HFF-Myc (cell line): ENCODE measurements around the gene TMEM81.

Experiments used
- DNase-seq: peaks from one replicate; pipeline ENCODE4 v3.0.0-alpha.2; 2011; ENCODE audit warnings: low read depth; ENCODE audit errors: extremely low read depth
- H3K4me3 ChIP-seq: replicated peaks from 2 replicates; pipeline ENCODE4 v1.5.1; 2011; ENCODE audit warnings: low read depth, mild to moderate bottlenecking, control low read depth, low read length
- TF ChIP-seq, protein P1 (sequence below): IDR thresholded peaks from 2 replicates; pipeline ENCODE4 v1.5.1; 2012; ENCODE audit warnings: mild to moderate bottlenecking, low read depth, low read length, control low read depth; ENCODE audit errors: missing control alignments

TMEM81 gene, protein sequence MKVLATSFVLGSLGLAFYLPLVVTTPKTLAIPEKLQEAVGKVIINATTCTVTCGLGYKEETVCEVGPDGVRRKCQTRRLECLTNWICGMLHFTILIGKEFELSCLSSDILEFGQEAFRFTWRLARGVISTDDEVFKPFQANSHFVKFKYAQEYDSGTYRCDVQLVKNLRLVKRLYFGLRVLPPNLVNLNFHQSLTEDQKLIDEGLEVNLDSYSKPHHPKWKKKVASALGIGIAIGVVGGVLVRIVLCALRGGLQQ

DNA sequence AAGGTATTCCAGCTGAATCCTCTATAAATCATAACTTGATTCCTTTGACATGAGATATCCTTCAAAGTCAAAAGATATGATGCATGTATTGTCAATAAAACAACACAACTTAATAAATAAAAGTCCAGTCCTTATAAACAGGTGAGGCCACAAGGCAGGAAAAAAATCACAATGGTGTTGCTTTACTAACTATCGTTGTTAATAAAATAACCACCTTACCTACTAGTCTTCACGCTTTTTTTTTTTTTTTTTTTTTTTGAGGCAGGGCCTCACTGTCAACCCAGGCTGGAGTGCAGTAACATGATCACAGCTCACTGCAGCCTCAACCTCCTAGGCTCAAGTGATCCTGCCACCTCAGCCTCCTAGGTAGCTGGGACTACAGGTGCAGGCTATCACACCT is at the start of gene TMEM81:
TSS of gene TMEM81 (minus strand) at position 101 of the 400 bp plus-strand sequence. CDS start 140 bp downstream, outside the sequence.
- no peak within 1 kb of the TSS for H3K4me3 ChIP-seq
- DNase-seq, result no peak
- TF ChIP-seq, protein P1, sequence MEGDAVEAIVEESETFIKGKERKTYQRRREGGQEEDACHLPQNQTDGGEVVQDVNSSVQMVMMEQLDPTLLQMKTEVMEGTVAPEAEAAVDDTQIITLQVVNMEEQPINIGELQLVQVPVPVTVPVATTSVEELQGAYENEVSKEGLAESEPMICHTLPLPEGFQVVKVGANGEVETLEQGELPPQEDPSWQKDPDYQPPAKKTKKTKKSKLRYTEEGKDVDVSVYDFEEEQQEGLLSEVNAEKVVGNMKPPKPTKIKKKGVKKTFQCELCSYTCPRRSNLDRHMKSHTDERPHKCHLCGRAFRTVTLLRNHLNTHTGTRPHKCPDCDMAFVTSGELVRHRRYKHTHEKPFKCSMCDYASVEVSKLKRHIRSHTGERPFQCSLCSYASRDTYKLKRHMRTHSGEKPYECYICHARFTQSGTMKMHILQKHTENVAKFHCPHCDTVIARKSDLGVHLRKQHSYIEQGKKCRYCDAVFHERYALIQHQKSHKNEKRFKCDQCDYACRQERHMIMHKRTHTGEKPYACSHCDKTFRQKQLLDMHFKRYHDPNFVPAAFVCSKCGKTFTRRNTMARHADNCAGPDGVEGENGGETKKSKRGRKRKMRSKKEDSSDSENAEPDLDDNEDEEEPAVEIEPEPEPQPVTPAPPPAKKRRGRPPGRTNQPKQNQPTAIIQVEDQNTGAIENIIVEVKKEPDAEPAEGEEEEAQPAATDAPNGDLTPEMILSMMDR, result no peak

DNA sequence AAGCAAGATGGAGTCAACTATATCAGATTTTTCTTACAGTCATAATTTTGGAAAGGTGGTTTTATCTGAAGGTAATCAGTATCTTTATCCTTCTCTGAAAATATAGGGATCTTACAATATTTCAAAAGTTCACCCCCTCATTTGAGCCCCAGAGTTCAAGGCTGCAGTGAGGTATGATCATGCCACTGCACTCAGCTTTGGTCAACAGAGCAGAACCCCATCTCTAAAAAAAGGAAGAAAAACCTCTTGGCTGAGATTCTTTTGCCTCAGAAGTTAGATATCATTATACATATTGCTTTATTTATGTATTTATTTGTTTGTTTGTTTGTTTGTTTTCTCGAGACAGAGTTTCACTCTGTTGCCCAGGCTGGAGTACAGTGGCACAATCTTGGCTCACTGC is 49.0 kb upstream of the TMEM81 start:
- DNase-seq, result no peak
- no peak overlapping the region for H3K4me3 ChIP-seq
- TF ChIP-seq, protein P1, result no peak

DNA sequence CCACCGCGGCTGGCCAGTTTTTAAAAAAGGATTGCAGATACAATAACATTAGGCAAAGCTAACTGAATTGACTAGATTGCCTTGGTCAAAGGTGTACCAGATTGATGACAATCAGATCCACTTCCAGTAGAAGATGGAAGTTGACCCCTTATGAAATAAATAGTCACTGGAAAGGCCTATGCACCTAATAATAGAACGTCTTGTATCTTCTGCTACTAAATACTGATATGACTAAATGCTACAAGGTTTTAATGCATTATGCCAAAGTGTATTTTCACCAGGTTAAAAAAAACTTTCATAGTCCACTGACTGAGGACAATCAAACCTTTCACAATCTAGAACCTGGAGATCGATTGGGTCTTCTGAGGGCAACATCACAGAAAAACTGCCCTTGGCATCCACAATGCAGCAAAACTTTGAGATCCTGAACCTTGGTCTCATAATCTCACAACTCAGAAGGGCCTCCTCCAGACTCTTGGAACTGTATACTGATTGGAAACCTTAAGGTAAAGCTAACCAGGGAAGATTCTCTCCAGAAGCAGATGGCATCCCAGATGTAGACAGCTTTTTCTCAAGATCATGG is 45.3 kb upstream of the TMEM81 start:
- TF ChIP-seq, protein P1, result no peak
- no peak overlapping the region for H3K4me3 ChIP-seq
- DNase-seq, result no peak

DNA sequence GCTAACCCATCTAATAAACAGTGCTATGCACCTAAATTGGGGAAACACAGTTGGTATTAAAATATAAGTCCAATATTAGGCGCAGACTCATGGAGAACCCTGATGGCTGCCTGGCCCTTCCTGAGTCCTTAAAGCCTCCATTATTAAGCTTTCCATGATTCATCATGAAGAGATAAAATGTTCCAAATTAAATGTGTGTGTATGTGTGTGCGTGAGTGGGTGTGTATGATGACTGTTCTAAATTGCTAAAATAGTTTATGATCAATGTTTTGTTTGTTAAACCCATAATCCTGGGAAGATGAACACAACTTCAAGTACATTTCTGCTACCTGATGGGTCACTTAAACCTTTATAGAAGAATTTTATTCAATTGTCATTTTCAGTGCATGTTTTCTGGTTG is 43.8 kb upstream of the TMEM81 start:
- TF ChIP-seq, protein P1, result no peak
- H3K4me3 ChIP-seq, result no peak overlapping the region
- DNase-seq, result no peak

DNA sequence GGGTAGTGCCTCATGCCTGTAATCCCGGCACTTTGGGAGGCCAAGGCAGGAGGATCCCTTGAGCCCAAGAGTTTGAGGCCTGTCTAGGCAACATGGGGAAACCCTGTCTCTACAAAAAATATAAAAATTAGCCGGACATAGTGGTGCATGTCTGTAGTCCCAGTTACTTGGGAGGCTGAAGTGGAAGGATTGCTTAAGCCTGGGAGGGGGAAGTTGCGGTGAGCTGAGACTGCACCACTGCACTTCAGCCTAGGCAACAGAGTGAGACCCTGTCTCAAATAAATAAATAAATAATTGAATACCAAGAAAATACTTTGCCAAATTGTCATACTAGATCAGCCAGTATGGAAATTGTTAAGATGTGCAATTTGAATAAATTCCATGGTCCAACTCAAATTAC is 43.4 kb upstream of the TMEM81 start:
- DNase-seq, result no peak
- H3K4me3 ChIP-seq, result no peak overlapping the region
- TF ChIP-seq, protein P1, result no peak

DNA sequence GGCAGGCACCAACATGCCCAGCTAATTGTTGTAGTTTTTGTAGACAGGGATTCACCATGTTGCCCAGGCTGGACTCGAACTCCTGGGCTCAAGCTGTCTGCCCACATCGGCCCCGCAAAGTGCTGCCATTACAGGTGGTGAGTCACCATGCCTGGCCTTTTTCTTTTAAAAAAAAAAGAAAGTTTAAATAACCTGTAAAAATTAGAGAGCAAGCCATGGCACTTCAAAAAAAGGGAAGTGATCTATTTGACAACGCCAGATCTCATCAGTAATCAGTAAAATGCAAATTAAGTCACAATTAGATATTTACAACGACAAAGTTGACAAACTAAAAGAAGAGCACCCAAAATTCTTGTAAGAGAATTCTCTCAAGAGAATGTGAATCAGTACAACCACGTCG is 40.5 kb upstream of the TMEM81 start:
- no peak for DNase-seq
- H3K4me3 ChIP-seq, result no peak overlapping the region
- TF ChIP-seq, protein P1, result no peak
